HepG2 (cell line): ENCODE measurements around the gene ACSS3.

Source experiments
- CTCF ChIP-seq: sonication (generic); formaldehyde crosslinking; IDR thresholded peaks from 2 replicates; pipeline ENCODE4 v1.5.0; 2020; ENCODE audit warnings: mild to moderate bottlenecking, missing genetic modification reagents, moderate library complexity
- KDM1A ChIP-seq: IDR thresholded peaks from 2 replicates; pipeline ENCODE4 v1.6.1; 2016; ENCODE audit warnings: missing compliant biosample characterization
- RORA ChIP-seq: sonication (generic); formaldehyde crosslinking; IDR thresholded peaks from 2 replicates; pipeline ENCODE4 v1.5.0; 2020; ENCODE audit warnings: mild to moderate bottlenecking, missing genetic modification reagents, moderate library complexity
- SNRNP70 ChIP-seq: fragments of 200-400 bp; formaldehyde crosslinking; IDR thresholded peaks from 2 replicates; pipeline ENCODE4 v1.6.1; 2017; ENCODE audit warnings: mild to moderate bottlenecking, low read depth, low read length, moderate library complexity
- TAF1 ChIP-seq: sonication (generic); formaldehyde crosslinking; IDR thresholded peaks from 2 replicates; pipeline ENCODE4 v1.4.0; 2020; ENCODE audit warnings: missing genetic modification reagents
- ZBTB34 ChIP-seq: sonication (generic); formaldehyde crosslinking; IDR thresholded peaks from 2 replicates; pipeline ENCODE4 v1.8.0; 2022; ENCODE audit warnings: mild to moderate bottlenecking, missing genetic modification reagents
- ZNF652 ChIP-seq: IDR thresholded peaks from 2 replicates; pipeline ENCODE4 v1.6.1; 2016; ENCODE audit warnings: low read depth, borderline replicate concordance

GRCh38 chr12:81034926-81035325 lies 43.0 kb upstream of the ACSS3 start:
- TF ChIP-seq TAF1 (no peak), ZNF652 (CRISPR knock-in tag) (no peak), KDM1A (CRISPR knock-in tag) (no peak), RORA (no peak), ZBTB34 (CRISPR knock-in tag) (no peak), SNRNP70 (no peak), CTCF (CRISPR knock-in tag) (no peak)
